IMR-90 (cell line): ENCODE measurements around the gene IWS1.

Experiments used
- MAFK ChIP-seq: IDR thresholded peaks from 2 replicates; pipeline ENCODE4 v1.6.1; 2012; ENCODE audit warnings: low read depth, low read length, improper control_type of control experiment
- POLR2A ChIP-seq: IDR thresholded peaks from 2 replicates; pipeline ENCODE4 v1.6.1; 2012; ENCODE audit warnings: mild to moderate bottlenecking, low read depth, low read length
- RAD21 ChIP-seq: IDR thresholded peaks from 2 replicates; pipeline ENCODE4 v1.6.1; 2012; ENCODE audit warnings: low read length, improper control_type of control experiment
- SMC3 ChIP-seq: fragments of 150-350 bp; IDR thresholded peaks from 2 replicates; pipeline ENCODE4 v1.6.1; 2016; ENCODE audit warnings: low read depth, mild to moderate bottlenecking, antibody characterized with exemption, low read length, moderate library complexity
- TF ChIP-seq, protein P1 (sequence below): conservative IDR thresholded peaks from 2 replicates; pipeline ENCODE4 v1.5.1; 2012; ENCODE audit warnings: mild to moderate bottlenecking, low read depth, low read length, improper control_type of control experiment
- TF ChIP-seq, protein P2 (sequence below): fragments of 150-350 bp; IDR thresholded peaks from 2 replicates; pipeline ENCODE4 v1.6.1; 2016; ENCODE audit warnings: low read depth, mild to moderate bottlenecking, low read length, moderate library complexity, borderline replicate concordance
- TF ChIP-seq, protein P3 (sequence below): fragments of 150-350 bp; IDR thresholded peaks from 2 replicates; pipeline ENCODE4 v1.6.1; 2017; ENCODE audit warnings: mild to moderate bottlenecking, antibody characterized with exemption, low read length, low read depth

DNA sequence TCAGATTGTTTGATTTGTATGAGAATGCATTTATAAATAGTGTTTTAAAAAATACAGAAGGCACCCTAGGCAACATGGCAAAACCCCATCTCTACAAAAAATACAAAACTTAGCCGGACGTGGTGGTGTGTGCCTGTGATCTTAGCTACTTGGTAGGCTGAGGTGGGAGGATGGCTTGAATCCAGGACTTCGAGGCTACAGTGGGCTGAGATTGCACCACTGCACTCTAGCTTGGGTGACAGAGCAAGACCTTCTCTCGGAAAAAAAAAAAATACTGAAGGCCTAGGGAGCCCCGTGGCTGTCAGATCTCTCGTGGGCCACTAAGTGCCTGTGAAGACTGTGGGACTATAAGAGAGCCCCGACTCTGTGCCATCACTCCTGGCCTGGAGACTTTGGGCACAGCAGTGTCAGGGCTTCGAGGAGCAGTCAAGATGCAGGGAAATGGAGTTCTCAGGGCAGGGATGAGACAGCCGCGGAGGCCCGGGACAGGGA is 49.7 kb upstream of the IWS1 start:
- TF ChIP-seq POLR2A (no peak), RAD21 (no peak), SMC3 (no peak), MAFK (no peak)
- TF ChIP-seq, protein P1, sequence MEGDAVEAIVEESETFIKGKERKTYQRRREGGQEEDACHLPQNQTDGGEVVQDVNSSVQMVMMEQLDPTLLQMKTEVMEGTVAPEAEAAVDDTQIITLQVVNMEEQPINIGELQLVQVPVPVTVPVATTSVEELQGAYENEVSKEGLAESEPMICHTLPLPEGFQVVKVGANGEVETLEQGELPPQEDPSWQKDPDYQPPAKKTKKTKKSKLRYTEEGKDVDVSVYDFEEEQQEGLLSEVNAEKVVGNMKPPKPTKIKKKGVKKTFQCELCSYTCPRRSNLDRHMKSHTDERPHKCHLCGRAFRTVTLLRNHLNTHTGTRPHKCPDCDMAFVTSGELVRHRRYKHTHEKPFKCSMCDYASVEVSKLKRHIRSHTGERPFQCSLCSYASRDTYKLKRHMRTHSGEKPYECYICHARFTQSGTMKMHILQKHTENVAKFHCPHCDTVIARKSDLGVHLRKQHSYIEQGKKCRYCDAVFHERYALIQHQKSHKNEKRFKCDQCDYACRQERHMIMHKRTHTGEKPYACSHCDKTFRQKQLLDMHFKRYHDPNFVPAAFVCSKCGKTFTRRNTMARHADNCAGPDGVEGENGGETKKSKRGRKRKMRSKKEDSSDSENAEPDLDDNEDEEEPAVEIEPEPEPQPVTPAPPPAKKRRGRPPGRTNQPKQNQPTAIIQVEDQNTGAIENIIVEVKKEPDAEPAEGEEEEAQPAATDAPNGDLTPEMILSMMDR: no peak
- TF ChIP-seq, protein P2, sequence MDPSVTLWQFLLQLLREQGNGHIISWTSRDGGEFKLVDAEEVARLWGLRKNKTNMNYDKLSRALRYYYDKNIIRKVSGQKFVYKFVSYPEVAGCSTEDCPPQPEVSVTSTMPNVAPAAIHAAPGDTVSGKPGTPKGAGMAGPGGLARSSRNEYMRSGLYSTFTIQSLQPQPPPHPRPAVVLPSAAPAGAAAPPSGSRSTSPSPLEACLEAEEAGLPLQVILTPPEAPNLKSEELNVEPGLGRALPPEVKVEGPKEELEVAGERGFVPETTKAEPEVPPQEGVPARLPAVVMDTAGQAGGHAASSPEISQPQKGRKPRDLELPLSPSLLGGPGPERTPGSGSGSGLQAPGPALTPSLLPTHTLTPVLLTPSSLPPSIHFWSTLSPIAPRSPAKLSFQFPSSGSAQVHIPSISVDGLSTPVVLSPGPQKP: no peak
- TF ChIP-seq, protein P3, sequence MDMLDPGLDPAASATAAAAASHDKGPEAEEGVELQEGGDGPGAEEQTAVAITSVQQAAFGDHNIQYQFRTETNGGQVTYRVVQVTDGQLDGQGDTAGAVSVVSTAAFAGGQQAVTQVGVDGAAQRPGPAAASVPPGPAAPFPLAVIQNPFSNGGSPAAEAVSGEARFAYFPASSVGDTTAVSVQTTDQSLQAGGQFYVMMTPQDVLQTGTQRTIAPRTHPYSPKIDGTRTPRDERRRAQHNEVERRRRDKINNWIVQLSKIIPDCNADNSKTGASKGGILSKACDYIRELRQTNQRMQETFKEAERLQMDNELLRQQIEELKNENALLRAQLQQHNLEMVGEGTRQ: no peak
